Keratinocyte (primary cell): Measurements from ENCODE around the gene ARNT2. TPM values are rescaled to one million over a fixed set of nuclear protein-coding genes. Genes with fewer than 3 reads are reported as not detected.

Source experiments
- DNase-seq: peaks from one replicate; pipeline ENCODE4 v3.0.0-alpha.2; 2011; ENCODE audit warnings: low read depth, missing footprints, low spot score
- FAIRE-seq: peaks from 2 replicates; lab custom pipeline; 2011; peaks lifted over from hg19 to GRCh38; lab: Jason Lieb, UNC
- H2AFZ ChIP-seq: 2 replicates; pipeline ENCODE4 v1.6.0; 2012; ENCODE audit warnings: low read length, control low read depth, inconsistent platforms; ENCODE audit not compliant: control insufficient read depth
- H3K27ac ChIP-seq: 2 replicates; pipeline ENCODE4 v1.5.1; 2011; ENCODE audit warnings: low read length; ENCODE audit not compliant: control insufficient read depth, insufficient read depth
- H3K27me3 ChIP-seq: 3 replicates; pipeline ENCODE4 v1.6.0; 2011; ENCODE audit warnings: low read length; ENCODE audit not compliant: control insufficient read depth, insufficient read depth; ENCODE audit errors: extremely low read depth
- H3K36me3 ChIP-seq, 2 experiments: 2 replicates in 1 of 2; 3 replicates in 1 of 2; pipeline ENCODE4 v1.5.1; 2011; ENCODE audit warnings: low read length in 2 of 2, mild to moderate bottlenecking in 1 of 2; ENCODE audit not compliant: control insufficient read depth in 2 of 2, insufficient read depth in 2 of 2; ENCODE audit errors: extremely low read depth in 1 of 2
- H3K4me1 ChIP-seq: 3 replicates; pipeline ENCODE4 v1.5.1; 2011; ENCODE audit warnings: low read length; ENCODE audit not compliant: control insufficient read depth, insufficient read depth; ENCODE audit errors: extremely low read depth
- H3K4me2 ChIP-seq: 3 replicates; pipeline ENCODE4 v1.6.0; 2011; ENCODE audit warnings: low read depth, low read length; ENCODE audit not compliant: control insufficient read depth, insufficient read depth; ENCODE audit errors: extremely low read depth
- H3K4me3 ChIP-seq, 3 experiments: fragments of 200-600 bp in 1 of 3; sonication (generic) in 1 of 3; 2 replicates in 2 of 3; 3 replicates in 1 of 3; pipeline ENCODE4 v1.5.1; 2011 to 2016; ENCODE audit warnings: low read length in 3 of 3, mild to moderate bottlenecking in 3 of 3, control low read depth in 2 of 3, inconsistent platforms in 1 of 3, low read depth in 1 of 3, mixed read lengths in 1 of 3, mixed run types in 1 of 3, moderate library complexity in 1 of 3; ENCODE audit not compliant: control insufficient read depth in 2 of 3, insufficient read depth in 2 of 3; ENCODE audit errors: extremely low read depth in 1 of 3
- H3K79me2 ChIP-seq: 2 replicates; pipeline ENCODE4 v1.6.0; 2012; ENCODE audit warnings: low read length; ENCODE audit not compliant: control insufficient read depth, insufficient read depth
- H3K9ac ChIP-seq: 3 replicates; pipeline ENCODE4 v1.6.0; 2011; ENCODE audit warnings: low read length; ENCODE audit not compliant: control insufficient read depth, insufficient read depth; ENCODE audit errors: extremely low read depth
- H3K9me1 ChIP-seq: 3 replicates; pipeline ENCODE4 v1.6.0; 2011; ENCODE audit warnings: low read length; ENCODE audit not compliant: control insufficient read depth, insufficient read depth; ENCODE audit errors: extremely low read depth
- H3K9me3 ChIP-seq: 2 replicates; pipeline ENCODE4 v1.5.1; 2012; ENCODE audit warnings: low read depth, low read length; ENCODE audit not compliant: control insufficient read depth
- H4K20me1 ChIP-seq: 3 replicates; pipeline ENCODE4 v1.6.0; 2011; ENCODE audit warnings: low read length; ENCODE audit not compliant: control insufficient read depth, insufficient read depth; ENCODE audit errors: extremely low read depth
- CTCF ChIP-seq, 3 experiments: IDR thresholded peaks in 1 of 3; conservative IDR thresholded peaks in 1 of 3; optimal IDR thresholded peaks in 1 of 3; 2 replicates in 2 of 3; 3 replicates in 1 of 3; pipeline versions ENCODE3 to v1.5.1; 2011; ENCODE audit warnings: low read length in 3 of 3, mild to moderate bottlenecking in 3 of 3, moderate library complexity in 2 of 3, control low read depth in 1 of 3, inconsistent platforms in 1 of 3; ENCODE audit not compliant: insufficient read depth in 2 of 3; ENCODE audit errors: extremely low read depth in 1 of 3
- EZH2 ChIP-seq: IDR thresholded peaks from one replicate; pipeline ENCODE4 v1.6.1; 2012; ENCODE audit warnings: inconsistent platforms, mild to moderate bottlenecking, low read length, moderate library complexity
- dilution Hi-C: fragments of 300-500 bp; cut with MboI; formaldehyde crosslinking; loops from one replicate; pipeline ENCODE4 v1.7.0; 2020; ENCODE audit warnings: low sequenced_read_pairs; ENCODE audit not compliant: extremely low pct_ligation_motif_present
- polyA plus RNA-seq, 5 experiments: library from polyadenylated mRNA; depleted of rRNA in 3 of 5; stranded (reverse) in 3 of 5; stranded (forward) in 1 of 5; unstranded in 1 of 5; fragments of >200 nt; gene quantifications; 1 replicate in 1 of 5; 2 replicates in 3 of 5; 3 replicates in 1 of 5; pipeline versions ENCODE4 v1.2.1 to v1.2.3, GENCODE V29; 2011 to 2012; ENCODE audit warnings: missing spikeins in 2 of 5, low read depth in 1 of 5, low replicate concordance in 1 of 5

ARNT2 gene
- polyA plus RNA-seq, 1 donor (not counting 4 experiments of a cell fraction or from before 2014, with no cell fraction given): 0.16 TPM

GRCh38 chr15:80568876-80569605, 164.9 kb downstream of the ARNT2 start:
- Histone ChIP-seq H2AFZ (no peak overlapping the region), H3K9me1 (no peaks in the 10 kb centered on the region), H3K36me3 (no peaks in the 10 kb centered on the region), H3K4me1 (peaks cover 10% of the 10 kb centered on the region), H3K27ac (no peak overlapping the region), H3K9me3 (no peaks in the 10 kb centered on the region), H4K20me1 (no peaks in the 10 kb centered on the region), H3K4me3 (no peak overlapping the region), H3K4me2 (no peak overlapping the region), H3K9ac (no peak overlapping the region), H3K79me2 (no peaks in the 10 kb centered on the region), H3K27me3 (no peaks in the 10 kb centered on the region)
- dilution Hi-C loops: no loop called here
- DNase-seq (no peak), FAIRE-seq (no peak)
- no peak for TF ChIP-seq EZH2
- no peak for TF ChIP-seq CTCF (optimal IDR thresholded peaks at IDR 0.05 in 1 of 3, IDR thresholded peaks at IDR 0.05 in 1 of 3, conservative IDR thresholded peaks at IDR 0.05 in 1 of 3; ENCODE audit: extremely low read depth in 1 of 3, insufficient read depth in 2 of 3, low read length in 3 of 3)

GRCh38 chr15:80569656-80570055, 165.5 kb downstream of the ARNT2 start:
- no peaks in the 10 kb centered on the region for H3K36me3 ChIP-seq
- no peak overlapping the region for H3K27ac ChIP-seq
- H3K4me1 ChIP-seq: peaks cover 10% of the 10 kb centered on the region
- H3K9ac ChIP-seq: no peak overlapping the region
- no peaks in the 10 kb centered on the region for H4K20me1 ChIP-seq
- TF ChIP-seq EZH2 (no peak), CTCF (optimal IDR thresholded peaks at IDR 0.05 in 1 of 3, IDR thresholded peaks at IDR 0.05 in 1 of 3, conservative IDR thresholded peaks at IDR 0.05 in 1 of 3; ENCODE audit: extremely low read depth in 1 of 3, insufficient read depth in 2 of 3, low read length in 3 of 3) (no peak)
- H3K9me3 ChIP-seq: no peaks in the 10 kb centered on the region
- H3K4me3 ChIP-seq: no peak overlapping the region
- no peaks in the 10 kb centered on the region for H3K27me3 ChIP-seq
- DNase-seq (no peak), FAIRE-seq (no peak)
- H3K9me1 ChIP-seq: no peaks in the 10 kb centered on the region
- H2AFZ ChIP-seq: no peak overlapping the region
- dilution Hi-C loops: no loop called here
- no peaks in the 10 kb centered on the region for H3K79me2 ChIP-seq
- H3K4me2 ChIP-seq: no peak overlapping the region
